GM12878 (cell line): ENCODE data around the gene LARP4B. TPM values are rescaled to one million over a fixed set of nuclear protein-coding genes. Genes with fewer than 3 reads are reported as not detected.

ENCODE experiments used
- ATAC-seq: fragments of 200-7000 bp; cut with Tn5 transposase; 3 replicates; pipeline ENCODE4 v1.9.1; 2020; ENCODE audit warnings: mild to moderate bottlenecking, moderate library complexity
- BruUV-seq: library from RNA; stranded (reverse); fragments of 400-500 nt; replicated peaks from 2 replicates; lab custom pipeline; 2021; lab: Mats Ljungman, UMichigan
- CTCF ChIA-PET: fragments of 300-600 bp; sonication (Branson Sonifier 250); formaldehyde crosslinking; extraction: SDS; loops from one replicate; lab custom pipeline; 2021; ENCODE audit warnings: inconsistent platforms; lab: Yijun Ruan, JAX
- POLR2A ChIA-PET: fragments of 350-600 bp; formaldehyde crosslinking; extraction: SDS; loops from one replicate; lab custom pipeline; 2021; ENCODE audit warnings: inconsistent platforms; lab: Charles Lee
- RAD21 ChIA-PET: fragments of 300-600 bp; sonication (Branson Sonifier 250); formaldehyde crosslinking; loops from one replicate; lab custom pipeline; 2023; ENCODE audit warnings: antibody characterized with exemption; ENCODE audit not compliant: unreplicated experiment; lab: Charles Lee
- SMC1A ChIA-PET: fragments of 300-600 bp; sonication (Branson Sonifier 250); formaldehyde crosslinking; loops from one replicate; lab custom pipeline; 2023; ENCODE audit not compliant: unreplicated experiment, uncharacterized antibody; lab: Charles Lee
- DNase-seq: peaks from one replicate; pipeline ENCODE4 v3.0.0-alpha.2; 2011; ENCODE audit warnings: low read depth, low spot score
- FAIRE-seq: peaks from 3 replicates; lab custom pipeline; 2011; peaks lifted over from hg19 to GRCh38; lab: Jason Lieb, UNC
- H2AFZ ChIP-seq: 2 replicates; pipeline ENCODE4 v1.6.0; 2011; ENCODE audit warnings: low read depth, low read length, control low read depth; ENCODE audit not compliant: control insufficient read depth
- H3K27ac ChIP-seq: 2 replicates; pipeline ENCODE4 v1.5.1; 2011; ENCODE audit warnings: control low read depth; ENCODE audit not compliant: control insufficient read depth, insufficient read depth
- H3K27me3 ChIP-seq, 2 experiments: replicated peaks in 1 of 2; 2 replicates each; pipeline versions ENCODE4 v1.6.0 to v1.6.1; 2011; ENCODE audit warnings: low read length in 1 of 2; ENCODE audit not compliant: control insufficient read depth in 2 of 2, insufficient read depth in 2 of 2
- H3K36me3 ChIP-seq, 2 experiments: 2 replicates each; pipeline ENCODE4 v1.5.1; 2011; ENCODE audit warnings: low read length in 1 of 2; ENCODE audit not compliant: control insufficient read depth in 2 of 2, insufficient read depth in 2 of 2
- H3K4me1 ChIP-seq: 2 replicates; pipeline ENCODE4 v1.6.1; 2011; ENCODE audit warnings: mild to moderate bottlenecking, low read length, moderate library complexity, mixed read lengths; ENCODE audit not compliant: control insufficient read depth, insufficient read depth
- H3K4me2 ChIP-seq: 2 replicates; pipeline ENCODE4 v1.6.0; 2011; ENCODE audit warnings: control low read depth; ENCODE audit not compliant: control insufficient read depth, insufficient read depth
- H3K4me3 ChIP-seq: fragments of 200-600 bp; sonication (generic); 2 replicates; pipeline ENCODE4 v1.5.1; 2016
- H3K79me2 ChIP-seq: 2 replicates; pipeline ENCODE4 v1.6.0; 2011; ENCODE audit warnings: low read length; ENCODE audit not compliant: control insufficient read depth, insufficient read depth
- H3K9ac ChIP-seq: 2 replicates; pipeline ENCODE4 v1.8.0; 2011; ENCODE audit warnings: low read length, control low read depth, mixed read lengths; ENCODE audit not compliant: control insufficient read depth, insufficient read depth
- H3K9me3 ChIP-seq: replicated peaks from 3 replicates; pipeline ENCODE4 v1.5.1; 2011; ENCODE audit warnings: mild to moderate bottlenecking, low read length; ENCODE audit not compliant: control insufficient read depth, insufficient read depth
- H4K20me1 ChIP-seq: 2 replicates; pipeline ENCODE4 v1.6.0; 2011; ENCODE audit not compliant: control insufficient read depth, insufficient read depth
- BMI1 ChIP-seq: fragments of 450-650 bp; IDR thresholded peaks from 2 replicates; pipeline ENCODE4 v1.6.1; 2016; ENCODE audit warnings: mild to moderate bottlenecking, moderate library complexity, borderline replicate concordance
- CEBPZ ChIP-seq: fragments of 150-350 bp; IDR thresholded peaks from 2 replicates; pipeline ENCODE4 v1.6.1; 2016; ENCODE audit warnings: low read depth, low read length
- ETV6 ChIP-seq, 2 experiments: fragments of 450-650 bp in 1 of 2; IDR thresholded peaks in 1 of 2; conservative IDR thresholded peaks in 1 of 2; 2 replicates each; pipeline ENCODE4 v1.6.1; 2014; ENCODE audit warnings: antibody characterized with exemption in 1 of 2, borderline replicate concordance in 1 of 2, low read depth in 1 of 2, mild to moderate bottlenecking in 1 of 2, moderate library complexity in 1 of 2
- SMARCA5 ChIP-seq: fragments of 450-650 bp; IDR thresholded peaks from 2 replicates; pipeline ENCODE4 v1.6.1; 2017; ENCODE audit warnings: mild to moderate bottlenecking
- SPI1 ChIP-seq: IDR thresholded peaks from 2 replicates; pipeline ENCODE4 v1.6.1; 2011; ENCODE audit warnings: low read depth, mild to moderate bottlenecking, low read length, moderate library complexity, borderline replicate concordance; ENCODE audit not compliant: insufficient read depth
- USF2 ChIP-seq: IDR thresholded peaks from 2 replicates; pipeline ENCODE4 v1.6.1; 2011; ENCODE audit warnings: low read depth, low read length, improper control_type of control experiment, borderline replicate concordance
- ZBED1 ChIP-seq: IDR thresholded peaks from 2 replicates; pipeline ENCODE4 v1.6.1; 2016; ENCODE audit warnings: borderline replicate concordance
- WGBS: methylation state at CpG from one replicate; pipeline ENCODE4 v1.1.6; 2016; ENCODE audit warnings: low lambda C conversion rate; ENCODE audit not compliant: insufficient replicate concordance, insufficient coverage; ENCODE audit errors: missing lambda C conversion rate; 5-methylcytosine and 5-hydroxymethylcytosine counted together
- in situ Hi-C: fragments of 300-500 bp; cut with MboI; formaldehyde crosslinking; loops from 9 replicates; pipeline ENCODE4 v1.14.3; 2018; ENCODE audit warnings: mixed read lengths
- intact Hi-C: fragments of 100-400 bp; cut with micrococcal nuclease; formaldehyde crosslinking; loops from one replicate; pipeline ENCODE4 v1.14.2; 2022; ENCODE audit not compliant: unreplicated experiment
- polyA plus RNA-seq, 11 experiments: library from polyadenylated mRNA; depleted of rRNA in 4 of 11; unstranded in 6 of 11; stranded (reverse) in 5 of 11; fragments of >200 nt; fragmentation: Nextera tagmentation in 4 of 11; fragmentation: Illumina TruSeq in 1 of 11; extraction: Ambion mirVana in 4 of 11; extraction: Trizol in 1 of 11; gene quantifications; 1 replicate in 1 of 11; 2 replicates in 10 of 11; pipeline versions ENCODE4 v1.2.1 to v1.2.3, GENCODE V29; 2011 to 2016; ENCODE audit warnings: inconsistent platforms in 2 of 11, missing spikeins in 2 of 11, low read depth in 1 of 11
- total RNA-seq, 4 experiments: library from RNA; depleted of rRNA in 3 of 4; stranded (reverse); fragments of >200 nt in 3 of 4; fragmentation: Illumina TruSeq in 1 of 4; extraction: Trizol in 1 of 4; gene quantifications; 2 replicates each; pipeline versions ENCODE4 v1.2.1 to v1.2.3, GENCODE V29; 2013 to 2021

LARP4B gene
- total and polyA plus RNA-seq, 10 of the 15 experiments (the other 5 are each of a cell fraction or from before 2014, with no cell fraction given) = 10.5 to 119 (median 39.4) TPM

- in situ Hi-C loops = no loop called here
- H3K4me3 ChIP-seq = no peak overlapping the region
- no peaks in the 10 kb centered on the region for H3K27me3 ChIP-seq
- H2AFZ ChIP-seq = no peak overlapping the region
- H3K9me3 ChIP-seq = no peaks in the 10 kb centered on the region
- no peak overlapping the region for H3K4me2 ChIP-seq
- FAIRE-seq = no peak
- SMC1A ChIA-PET = no interaction called here
- POLR2A ChIA-PET = no interaction called here
- peaks cover 12% of the 10 kb centered on the region for H4K20me1 ChIP-seq
- DNase-seq = no peak
- H3K9ac ChIP-seq = no peak overlapping the region
- no TSS peak for BruUV-seq
- RAD21 ChIA-PET = no interaction called here
- H3K4me1 ChIP-seq = peaks cover 6% of the 10 kb centered on the region
- H3K79me2 ChIP-seq = peaks cover 91% of the 10 kb centered on the region
- no peak overlapping the region for H3K27ac ChIP-seq
- no peak for TF ChIP-seq ZBED1
- no peak for TF ChIP-seq USF2
- TF ChIP-seq CEBPZ = no peak
- no peak for TF ChIP-seq ETV6 (conservative IDR thresholded peaks at IDR 0.05 in 1 of 2, IDR thresholded peaks at IDR 0.05 in 1 of 2; ENCODE audit: borderline replicate concordance in 1 of 2, low read depth in 1 of 2)
- TF ChIP-seq BMI1 = no peak
- no peak for TF ChIP-seq SPI1
- no peak for TF ChIP-seq SMARCA5
- no peak; the same call in 1 of the 3 replicates for ATAC-seq
- peaks cover 7 to 20% of the 10 kb centered on the region in 2 experiments for H3K36me3 ChIP-seq
- CTCF ChIA-PET = no interaction called here
- 83% methylated on average over 8 of the region's 8 CpGs for WGBS
- intact Hi-C loops = no loop called here
Measured at GRCh38 chr10:923844-924523, 7.5 kb downstream of the LARP4B start.
